Natural killer cell (primary cell): ENCODE data around the gene ARHGAP12. TPM values are rescaled to one million over a fixed set of nuclear protein-coding genes. Genes with fewer than 3 reads are reported as not detected.

Experiments
- ATAC-seq, 3 donors: fragments of 150-1000 bp in 2 of 3; fragments of 200-7000 bp in 1 of 3; cut with Tn5 transposase; 1 replicate in 1 of 3; 2 replicates in 2 of 3; pipeline ENCODE4 v1.10.0; 2021; ENCODE audit warnings: mild to moderate bottlenecking in 2 of 3, moderate library complexity in 2 of 3
- DNase-seq, 2 donors: peaks; one replicate each; pipeline versions ENCODE4 v3.0.0 to v3.0.0-alpha.2; 2013 to 2021; ENCODE audit warnings: mixed read lengths in 1 of 2
- H3K27ac ChIP-seq: one replicate; pipeline ENCODE4 v1.5.1; 2013; ENCODE audit warnings: mild to moderate bottlenecking, low read length
- H3K27me3 ChIP-seq: one replicate; pipeline ENCODE4 v1.6.1; 2013; ENCODE audit warnings: low read length; ENCODE audit not compliant: control insufficient read depth, insufficient read depth
- H3K36me3 ChIP-seq: one replicate; pipeline ENCODE4 v1.6.1; 2013; ENCODE audit warnings: low read length; ENCODE audit not compliant: control insufficient read depth, insufficient read depth
- H3K4me1 ChIP-seq: one replicate; pipeline ENCODE4 v1.6.1; 2013; ENCODE audit warnings: low read length; ENCODE audit not compliant: control insufficient read depth, insufficient read depth
- H3K4me3 ChIP-seq: one replicate; pipeline ENCODE4 v1.5.1; 2013; ENCODE audit warnings: low read length
- H3K9me3 ChIP-seq: one replicate; pipeline ENCODE4 v1.6.1; 2013; ENCODE audit warnings: low read length; ENCODE audit not compliant: control insufficient read depth, insufficient read depth
- H3K27ac Mint-ChIP-seq, 2 donors: one replicate each; pipeline ENCODE4 v1.8.0; 2022; ENCODE audit warnings: mild to moderate bottlenecking in 2 of 2, mixed read lengths in 2 of 2, moderate library complexity in 1 of 2
- H3K27me3 Mint-ChIP-seq, 2 donors: one replicate each; pipeline ENCODE4 v1.8.0; 2022; ENCODE audit warnings: low read depth in 2 of 2, mixed read lengths in 2 of 2
- H3K36me3 Mint-ChIP-seq: one replicate; pipeline ENCODE4 v1.8.0; 2022; ENCODE audit warnings: mixed read lengths
- H3K4me1 Mint-ChIP-seq, 2 donors: one replicate each; pipeline ENCODE4 v1.8.0; 2022; ENCODE audit warnings: mixed read lengths in 2 of 2
- H3K4me3 Mint-ChIP-seq: one replicate; pipeline ENCODE4 v1.8.0; 2022; ENCODE audit warnings: mild to moderate bottlenecking, moderate library complexity, mixed read lengths
- H3K9me3 Mint-ChIP-seq, 2 donors: one replicate each; pipeline ENCODE4 v1.8.0; 2022; ENCODE audit warnings: mixed read lengths in 2 of 2
- WGBS: methylation state at CpG from one replicate; pipeline ENCODE4 v1.1.7; 2013; ENCODE audit warnings: missing lambda C conversion rate; ENCODE audit not compliant: insufficient coverage; 5-methylcytosine and 5-hydroxymethylcytosine counted together
- intact Hi-C: fragments of 100-400 bp; cut with micrococcal nuclease; formaldehyde crosslinking; loops from one replicate; pipeline ENCODE4 v1.14.2; 2022
- total RNA-seq, 4 donors: library from RNA; stranded (reverse); fragments of 120-200 nt in 1 of 4; gene quantifications; one replicate each; pipeline versions ENCODE4 v1.2.3 to v1.2.4, GENCODE V29; 2013 to 2022
- TF ChIP-seq, protein P1 (sequence below): fragments of 200-600 bp; IDR thresholded peaks from one replicate; pipeline ENCODE4 v1.8.0; 2022; ENCODE audit warnings: antibody characterized with exemption

Gene ARHGAP12
- total RNA-seq, 3 donors from 2014 or later (not counting 1 experiment from before 2014, with no cell fraction given), result 35.1 to 40.2 (median 40.2) TPM

DNA sequence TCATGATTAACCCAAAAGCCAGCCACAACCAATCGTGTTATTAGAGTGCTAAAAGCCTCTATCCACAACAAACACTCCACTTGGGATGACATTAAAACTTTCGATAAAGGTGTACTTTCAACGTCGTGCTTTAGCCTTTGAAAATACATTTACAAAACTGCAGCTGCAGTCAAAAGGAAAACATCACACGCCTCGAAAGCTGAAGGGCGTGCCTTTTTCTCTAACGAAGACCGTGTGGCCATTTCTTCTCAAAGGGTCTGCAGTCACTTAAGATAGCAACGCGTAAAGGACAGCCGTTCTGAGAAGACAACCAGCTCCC lies 1.1 kb downstream of the ARHGAP12 start:
- Histone ChIP-seq H3K4me1 (peaks cover 19% of the 10 kb centered on the region), H3K36me3 (no peaks in the 10 kb centered on the region), H3K27ac (peak overlapping the region; percentile 39), H3K9me3 (no peaks in the 10 kb centered on the region), H3K4me3 (peak overlapping the region; percentile 96), H3K27me3 (no peaks in the 10 kb centered on the region)
- Mint-ChIP-seq H3K27ac (peak overlapping the region; percentile 80 to 89), H3K27me3 (no peaks in the 10 kb centered on the region), H3K4me3 (peak overlapping the region; percentile 97), H3K36me3 (no peaks in the 10 kb centered on the region), H3K4me1 (peaks cover 74 to 76% of the 10 kb centered on the region in 2 donors), H3K9me3 (no peaks in the 10 kb centered on the region)
- TF ChIP-seq, protein P1, sequence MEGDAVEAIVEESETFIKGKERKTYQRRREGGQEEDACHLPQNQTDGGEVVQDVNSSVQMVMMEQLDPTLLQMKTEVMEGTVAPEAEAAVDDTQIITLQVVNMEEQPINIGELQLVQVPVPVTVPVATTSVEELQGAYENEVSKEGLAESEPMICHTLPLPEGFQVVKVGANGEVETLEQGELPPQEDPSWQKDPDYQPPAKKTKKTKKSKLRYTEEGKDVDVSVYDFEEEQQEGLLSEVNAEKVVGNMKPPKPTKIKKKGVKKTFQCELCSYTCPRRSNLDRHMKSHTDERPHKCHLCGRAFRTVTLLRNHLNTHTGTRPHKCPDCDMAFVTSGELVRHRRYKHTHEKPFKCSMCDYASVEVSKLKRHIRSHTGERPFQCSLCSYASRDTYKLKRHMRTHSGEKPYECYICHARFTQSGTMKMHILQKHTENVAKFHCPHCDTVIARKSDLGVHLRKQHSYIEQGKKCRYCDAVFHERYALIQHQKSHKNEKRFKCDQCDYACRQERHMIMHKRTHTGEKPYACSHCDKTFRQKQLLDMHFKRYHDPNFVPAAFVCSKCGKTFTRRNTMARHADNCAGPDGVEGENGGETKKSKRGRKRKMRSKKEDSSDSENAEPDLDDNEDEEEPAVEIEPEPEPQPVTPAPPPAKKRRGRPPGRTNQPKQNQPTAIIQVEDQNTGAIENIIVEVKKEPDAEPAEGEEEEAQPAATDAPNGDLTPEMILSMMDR, result no peak
- DNase-seq (peak in 1 of 2 donors; percentile 59), ATAC-seq (peak in 1 of 3 donors; percentile 3)
- under 1% methylated on average over 12 of the region's 12 CpGs for WGBS
- intact Hi-C loops, result loop anchor here (5.0 kb wide), 1 partner anchor 65 kb away; no protein-coding TSS in a partner anchor

GRCh38 chr10:31926765-31927564 lies 1.7 kb downstream of the ARHGAP12 start:
- Histone ChIP-seq H3K4me3 (peak overlapping the region; percentile 96), H3K4me1 (peaks cover 20% of the 10 kb centered on the region), H3K27ac (peak overlapping the region; percentile 9), H3K36me3 (no peaks in the 10 kb centered on the region), H3K27me3 (no peaks in the 10 kb centered on the region), H3K9me3 (no peaks in the 10 kb centered on the region)
- Mint-ChIP-seq H3K27me3 (no peaks in the 10 kb centered on the region), H3K9me3 (no peaks in the 10 kb centered on the region), H3K36me3 (no peaks in the 10 kb centered on the region), H3K4me3 (peak overlapping the region; percentile 97), H3K4me1 (peaks cover 74 to 76% of the 10 kb centered on the region in 2 donors), H3K27ac (peak overlapping the region; percentile 80 to 89)
- ATAC-seq (no peak), DNase-seq (peak in 1 of 2 donors; percentile 15)
- intact Hi-C loops, result loop anchor here (5.0 kb wide), 1 partner anchor 65 kb away; no protein-coding TSS in a partner anchor
- TF ChIP-seq, protein P1, result no peak
- 50% methylated on average over 18 of the region's 22 CpGs for WGBS

- TF ChIP-seq, protein P1, result no peak
- Mint-ChIP-seq H3K4me3 (no peak overlapping the region), H3K27me3 (no peaks in the 10 kb centered on the region), H3K27ac (no peak overlapping the region), H3K36me3 (no peaks in the 10 kb centered on the region), H3K4me1 (peaks cover 77 to 80% of the 10 kb centered on the region in 2 donors), H3K9me3 (no peaks in the 10 kb centered on the region)
- H3K36me3 ChIP-seq, result no peaks in the 10 kb centered on the region
- DNase-seq, result no peak
- ATAC-seq, result no peak
- intact Hi-C loops, result loop anchor here (5.0 kb wide), 1 partner anchor 64 kb away; no protein-coding TSS in a partner anchor
- peaks cover 28% of the 10 kb centered on the region for H3K4me1 ChIP-seq
- no peaks in the 10 kb centered on the region for H3K9me3 ChIP-seq
- H3K27me3 ChIP-seq, result no peaks in the 10 kb centered on the region
- H3K27ac ChIP-seq, result no peak overlapping the region
- 77% methylated on average over 5 of the region's 5 CpGs for WGBS
- no peak overlapping the region for H3K4me3 ChIP-seq
Observed at GRCh38 chr10:31926160-31926559, 2.5 kb downstream of the ARHGAP12 start.
